Liver (tissue), 3 donors: Measurements from ENCODE around the gene ADRA2B.
"Not testable (repeated sequence)": the region's sequence is repeated elsewhere in the genome, so short reads cannot be mapped to it uniquely, and the experiment has no call there.

Source experiments
- CTCF ChIP-seq: fragments of 150-350 bp; IDR thresholded peaks from 2 replicates; pipeline ENCODE4 v1.5.1; 2017; ENCODE audit warnings: improper control_type of control experiment, low read depth, low read length; ENCODE audit not compliant: missing input control
- EGR1 ChIP-seq, 2 donors: IDR thresholded peaks; 2 replicates each; pipeline ENCODE4 v1.6.1; 2016 to 2018; ENCODE audit warnings: antibody characterized with exemption in 2 of 2, low read depth in 2 of 2
- JUND ChIP-seq, 2 donors: IDR thresholded peaks; 2 replicates each; pipeline ENCODE4 v1.6.1; 2016; ENCODE audit warnings: antibody characterized with exemption in 2 of 2
- TAF1 ChIP-seq: conservative IDR thresholded peaks from 2 replicates; pipeline ENCODE4 v1.6.1; 2016; ENCODE audit warnings: antibody characterized with exemption, mild to moderate bottlenecking
- YY1 ChIP-seq: IDR thresholded peaks from 2 replicates; pipeline ENCODE4 v1.6.1; 2016; ENCODE audit warnings: antibody characterized with exemption, mild to moderate bottlenecking
- TF ChIP-seq, protein P1 (sequence below): IDR thresholded peaks from 2 replicates; pipeline ENCODE4 v1.6.1; 2016; ENCODE audit warnings: antibody characterized with exemption, mild to moderate bottlenecking
- donor health status: healthy.
- donor health status: healthy.

DNA sequence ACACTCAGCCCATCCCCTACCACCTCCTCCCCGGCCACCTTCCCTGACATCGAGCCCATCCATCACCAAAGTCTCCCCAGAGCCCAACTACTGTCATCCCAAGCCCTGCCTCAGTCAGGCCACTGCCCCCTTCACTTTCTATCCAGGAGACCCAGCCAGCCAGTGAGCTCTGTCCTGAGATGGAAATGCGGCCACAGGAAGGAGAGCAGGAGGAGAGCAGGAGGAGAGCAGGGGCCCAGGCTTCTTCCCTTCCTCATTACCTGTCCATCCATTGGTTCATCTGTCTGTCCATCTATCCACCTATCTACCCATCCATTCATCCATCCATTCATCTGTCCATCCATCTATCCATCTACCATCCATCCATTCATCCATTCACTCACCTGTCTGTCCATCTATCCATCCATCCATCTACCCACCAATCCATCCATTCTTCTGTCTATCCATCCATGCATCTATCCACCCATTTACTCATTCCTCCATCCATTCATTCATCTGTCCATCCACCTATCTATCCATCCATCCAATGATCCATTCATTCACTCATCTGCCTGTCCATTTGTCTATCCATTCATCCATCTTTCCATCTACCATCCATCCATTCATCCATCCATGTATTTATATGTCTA lies 52.2 kb downstream of the ADRA2B start:
- not testable (repeated sequence) for TF ChIP-seq CTCF; TAF1; JUND (IDR thresholded peaks at IDR 0.05); YY1; EGR1 (IDR thresholded peaks at IDR 0.05; ENCODE audit: low read depth in 2 of 2)
- TF ChIP-seq, protein P1, sequence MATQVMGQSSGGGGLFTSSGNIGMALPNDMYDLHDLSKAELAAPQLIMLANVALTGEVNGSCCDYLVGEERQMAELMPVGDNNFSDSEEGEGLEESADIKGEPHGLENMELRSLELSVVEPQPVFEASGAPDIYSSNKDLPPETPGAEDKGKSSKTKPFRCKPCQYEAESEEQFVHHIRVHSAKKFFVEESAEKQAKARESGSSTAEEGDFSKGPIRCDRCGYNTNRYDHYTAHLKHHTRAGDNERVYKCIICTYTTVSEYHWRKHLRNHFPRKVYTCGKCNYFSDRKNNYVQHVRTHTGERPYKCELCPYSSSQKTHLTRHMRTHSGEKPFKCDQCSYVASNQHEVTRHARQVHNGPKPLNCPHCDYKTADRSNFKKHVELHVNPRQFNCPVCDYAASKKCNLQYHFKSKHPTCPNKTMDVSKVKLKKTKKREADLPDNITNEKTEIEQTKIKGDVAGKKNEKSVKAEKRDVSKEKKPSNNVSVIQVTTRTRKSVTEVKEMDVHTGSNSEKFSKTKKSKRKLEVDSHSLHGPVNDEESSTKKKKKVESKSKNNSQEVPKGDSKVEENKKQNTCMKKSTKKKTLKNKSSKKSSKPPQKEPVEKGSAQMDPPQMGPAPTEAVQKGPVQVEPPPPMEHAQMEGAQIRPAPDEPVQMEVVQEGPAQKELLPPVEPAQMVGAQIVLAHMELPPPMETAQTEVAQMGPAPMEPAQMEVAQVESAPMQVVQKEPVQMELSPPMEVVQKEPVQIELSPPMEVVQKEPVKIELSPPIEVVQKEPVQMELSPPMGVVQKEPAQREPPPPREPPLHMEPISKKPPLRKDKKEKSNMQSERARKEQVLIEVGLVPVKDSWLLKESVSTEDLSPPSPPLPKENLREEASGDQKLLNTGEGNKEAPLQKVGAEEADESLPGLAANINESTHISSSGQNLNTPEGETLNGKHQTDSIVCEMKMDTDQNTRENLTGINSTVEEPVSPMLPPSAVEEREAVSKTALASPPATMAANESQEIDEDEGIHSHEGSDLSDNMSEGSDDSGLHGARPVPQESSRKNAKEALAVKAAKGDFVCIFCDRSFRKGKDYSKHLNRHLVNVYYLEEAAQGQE: not testable (repeated sequence)
